ENCODE data around the gene DGKZ.

GRCh38 chr11:46339816-46340215 lies 7.4 kb upstream of the DGKZ start:
- TF ChIP-seq, protein P1, sequence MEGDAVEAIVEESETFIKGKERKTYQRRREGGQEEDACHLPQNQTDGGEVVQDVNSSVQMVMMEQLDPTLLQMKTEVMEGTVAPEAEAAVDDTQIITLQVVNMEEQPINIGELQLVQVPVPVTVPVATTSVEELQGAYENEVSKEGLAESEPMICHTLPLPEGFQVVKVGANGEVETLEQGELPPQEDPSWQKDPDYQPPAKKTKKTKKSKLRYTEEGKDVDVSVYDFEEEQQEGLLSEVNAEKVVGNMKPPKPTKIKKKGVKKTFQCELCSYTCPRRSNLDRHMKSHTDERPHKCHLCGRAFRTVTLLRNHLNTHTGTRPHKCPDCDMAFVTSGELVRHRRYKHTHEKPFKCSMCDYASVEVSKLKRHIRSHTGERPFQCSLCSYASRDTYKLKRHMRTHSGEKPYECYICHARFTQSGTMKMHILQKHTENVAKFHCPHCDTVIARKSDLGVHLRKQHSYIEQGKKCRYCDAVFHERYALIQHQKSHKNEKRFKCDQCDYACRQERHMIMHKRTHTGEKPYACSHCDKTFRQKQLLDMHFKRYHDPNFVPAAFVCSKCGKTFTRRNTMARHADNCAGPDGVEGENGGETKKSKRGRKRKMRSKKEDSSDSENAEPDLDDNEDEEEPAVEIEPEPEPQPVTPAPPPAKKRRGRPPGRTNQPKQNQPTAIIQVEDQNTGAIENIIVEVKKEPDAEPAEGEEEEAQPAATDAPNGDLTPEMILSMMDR (IDR thresholded peaks at IDR 0.05), result no peak
- TF ChIP-seq POLR2A (IDR thresholded peaks at IDR 0.05), result no peak
